ENCODE measurements around the gene ELFN1.

ELFN1 gene

DNA sequence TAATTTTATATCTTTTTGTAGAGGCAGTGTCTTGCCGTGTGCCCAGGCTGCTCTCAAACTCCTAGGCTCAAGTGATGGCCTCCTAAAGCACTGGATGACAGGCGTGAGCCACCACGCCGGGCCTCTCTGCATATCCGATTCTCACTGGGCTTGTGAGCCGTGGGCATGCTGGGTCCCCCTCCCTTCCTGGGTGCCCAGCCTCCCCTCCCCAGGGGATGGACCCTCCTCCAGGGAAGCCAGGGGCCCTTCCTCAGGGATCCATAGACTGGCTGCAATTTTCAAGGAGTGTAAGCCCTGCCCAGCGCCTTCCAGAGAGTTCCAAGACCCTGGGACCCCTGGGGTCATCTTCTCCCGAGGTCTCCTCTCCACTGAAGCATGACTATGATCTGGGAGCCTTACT is 23.7 kb upstream of the ELFN1 start:
- no peak for DNase-seq (ENCODE audit: low read depth)
- no peak overlapping the region for H3K4me3 ChIP-seq (ENCODE audit: low read depth, low read length)
- TF ChIP-seq, protein P1, sequence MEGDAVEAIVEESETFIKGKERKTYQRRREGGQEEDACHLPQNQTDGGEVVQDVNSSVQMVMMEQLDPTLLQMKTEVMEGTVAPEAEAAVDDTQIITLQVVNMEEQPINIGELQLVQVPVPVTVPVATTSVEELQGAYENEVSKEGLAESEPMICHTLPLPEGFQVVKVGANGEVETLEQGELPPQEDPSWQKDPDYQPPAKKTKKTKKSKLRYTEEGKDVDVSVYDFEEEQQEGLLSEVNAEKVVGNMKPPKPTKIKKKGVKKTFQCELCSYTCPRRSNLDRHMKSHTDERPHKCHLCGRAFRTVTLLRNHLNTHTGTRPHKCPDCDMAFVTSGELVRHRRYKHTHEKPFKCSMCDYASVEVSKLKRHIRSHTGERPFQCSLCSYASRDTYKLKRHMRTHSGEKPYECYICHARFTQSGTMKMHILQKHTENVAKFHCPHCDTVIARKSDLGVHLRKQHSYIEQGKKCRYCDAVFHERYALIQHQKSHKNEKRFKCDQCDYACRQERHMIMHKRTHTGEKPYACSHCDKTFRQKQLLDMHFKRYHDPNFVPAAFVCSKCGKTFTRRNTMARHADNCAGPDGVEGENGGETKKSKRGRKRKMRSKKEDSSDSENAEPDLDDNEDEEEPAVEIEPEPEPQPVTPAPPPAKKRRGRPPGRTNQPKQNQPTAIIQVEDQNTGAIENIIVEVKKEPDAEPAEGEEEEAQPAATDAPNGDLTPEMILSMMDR (IDR thresholded peaks at IDR 0.05; ENCODE audit: insufficient read depth, low read depth, low read length, missing control alignments) = no peak

DNA sequence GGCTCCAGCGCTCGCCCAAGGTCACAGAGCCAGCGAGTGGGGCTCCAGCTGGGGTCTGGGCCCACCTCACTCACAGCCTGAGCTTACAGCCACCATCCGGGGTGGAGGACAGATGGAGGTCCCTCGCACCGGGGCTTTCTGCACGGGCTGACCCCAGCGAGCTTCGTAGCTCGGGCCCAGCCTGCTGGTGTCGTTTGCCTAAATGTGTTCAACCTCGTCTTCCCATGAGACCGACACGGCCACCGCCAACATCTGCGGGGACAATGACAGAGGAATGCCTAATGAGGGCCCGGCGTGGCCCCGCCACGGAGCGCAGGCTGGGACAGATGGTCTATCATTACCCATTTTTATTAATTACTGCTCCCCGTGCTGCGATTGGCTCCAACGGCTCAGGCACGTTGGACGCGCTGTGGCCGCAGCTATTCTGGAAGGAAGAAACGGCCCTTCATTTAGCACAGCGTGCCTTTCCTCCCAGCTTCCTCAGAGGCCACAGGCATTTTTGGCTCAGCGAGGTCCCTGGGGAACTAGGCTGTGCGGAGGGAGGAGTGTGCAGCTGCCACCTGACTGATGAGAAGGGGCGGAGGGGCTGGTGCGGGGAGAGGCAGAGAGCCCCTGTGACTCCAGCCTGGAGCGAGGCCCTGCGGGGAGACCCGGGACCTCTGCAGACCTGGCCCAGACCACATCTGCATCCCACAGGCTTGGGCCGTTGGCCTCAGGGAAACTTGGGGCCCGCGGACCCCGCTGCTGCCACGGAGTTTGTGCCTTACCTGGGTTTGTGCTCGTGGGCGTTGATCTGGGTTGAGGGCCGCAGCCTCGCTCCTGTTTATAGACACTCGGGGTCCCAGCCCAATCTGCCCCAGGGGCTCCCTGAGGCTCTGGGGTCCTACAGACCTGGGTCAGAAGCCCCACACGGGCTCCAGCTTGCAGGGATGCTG is 22.9 kb upstream of the ELFN1 start:
- no peak for DNase-seq (ENCODE audit: low read depth)
- TF ChIP-seq, protein P1 (IDR thresholded peaks at IDR 0.05; ENCODE audit: insufficient read depth, low read depth, low read length, missing control alignments) = no peak
- H3K4me3 ChIP-seq (ENCODE audit: low read depth, low read length) = no peak overlapping the region

DNA sequence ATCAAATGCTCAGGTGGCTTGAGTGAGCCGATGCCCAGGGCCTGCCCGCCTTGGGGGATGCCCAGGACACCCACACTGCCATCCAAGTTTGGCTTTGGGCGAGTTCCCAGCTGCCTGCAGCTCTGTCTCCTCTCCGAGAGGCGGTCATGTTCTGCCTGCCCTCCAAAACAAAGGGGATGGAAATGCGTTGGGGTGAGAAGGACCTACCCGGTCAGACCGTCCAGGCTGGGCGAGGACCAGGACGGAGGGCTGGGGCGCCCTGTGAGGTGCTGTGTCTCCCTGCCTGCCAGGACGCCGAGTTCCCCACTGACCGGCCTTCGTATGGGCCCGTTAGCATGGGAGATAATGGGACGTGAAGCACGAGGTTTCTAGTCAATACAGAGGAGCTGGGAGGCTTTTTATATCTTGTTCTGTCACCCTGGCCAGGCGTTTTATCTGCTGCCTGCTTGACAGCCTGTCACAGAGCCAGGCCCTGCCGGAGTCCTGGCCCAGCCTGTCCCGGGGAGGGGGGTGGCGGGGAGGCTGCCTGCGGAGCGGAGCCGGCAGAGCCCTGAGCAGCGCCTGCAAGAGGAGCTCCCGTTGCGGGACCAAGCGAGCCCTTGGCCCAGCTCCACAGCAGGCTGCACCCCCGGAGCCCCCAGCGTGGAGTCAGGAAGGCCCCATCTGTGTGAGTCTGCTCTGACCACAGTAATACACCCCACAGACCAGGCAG is 22.0 kb upstream of the ELFN1 start:
- no peak for DNase-seq (ENCODE audit: low read depth)
- no peak overlapping the region for H3K4me3 ChIP-seq (ENCODE audit: low read depth, low read length)
- TF ChIP-seq, protein P1 (IDR thresholded peaks at IDR 0.05; ENCODE audit: insufficient read depth, low read depth, low read length, missing control alignments) = no peak

DNA sequence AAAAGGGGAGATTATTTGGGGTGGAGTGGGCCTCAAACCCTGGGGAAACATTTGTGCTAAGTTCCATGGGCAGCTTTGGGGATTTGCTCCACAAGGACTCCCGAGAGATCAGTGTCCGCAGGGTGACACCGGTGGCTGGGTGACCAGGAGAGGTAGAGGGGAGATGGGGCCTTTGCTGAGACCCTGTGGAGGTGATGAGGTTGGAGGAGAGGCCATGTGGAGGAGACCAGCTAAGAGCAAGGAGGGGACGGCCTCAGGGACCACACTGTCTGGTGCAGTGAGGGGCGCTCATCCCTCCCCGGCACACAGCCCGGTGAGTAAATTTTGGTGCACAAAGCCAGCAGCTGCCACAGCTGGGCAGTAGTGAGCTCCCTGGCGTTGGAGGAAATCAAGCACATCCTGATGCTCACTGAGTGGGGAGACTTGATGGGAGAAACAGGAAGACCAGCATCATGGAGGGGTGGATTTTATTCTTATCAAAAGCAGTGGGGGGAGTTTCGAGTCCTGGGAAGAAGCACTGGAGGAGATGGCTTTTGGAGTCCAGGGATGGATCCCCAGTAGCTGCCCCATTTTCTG is 20.2 kb upstream of the ELFN1 start:
- TF ChIP-seq, protein P1 (IDR thresholded peaks at IDR 0.05; ENCODE audit: insufficient read depth, low read depth, low read length, missing control alignments) = no peak
- no peak for DNase-seq (ENCODE audit: low read depth)
- H3K4me3 ChIP-seq (ENCODE audit: low read depth, low read length) = no peak overlapping the region

DNA sequence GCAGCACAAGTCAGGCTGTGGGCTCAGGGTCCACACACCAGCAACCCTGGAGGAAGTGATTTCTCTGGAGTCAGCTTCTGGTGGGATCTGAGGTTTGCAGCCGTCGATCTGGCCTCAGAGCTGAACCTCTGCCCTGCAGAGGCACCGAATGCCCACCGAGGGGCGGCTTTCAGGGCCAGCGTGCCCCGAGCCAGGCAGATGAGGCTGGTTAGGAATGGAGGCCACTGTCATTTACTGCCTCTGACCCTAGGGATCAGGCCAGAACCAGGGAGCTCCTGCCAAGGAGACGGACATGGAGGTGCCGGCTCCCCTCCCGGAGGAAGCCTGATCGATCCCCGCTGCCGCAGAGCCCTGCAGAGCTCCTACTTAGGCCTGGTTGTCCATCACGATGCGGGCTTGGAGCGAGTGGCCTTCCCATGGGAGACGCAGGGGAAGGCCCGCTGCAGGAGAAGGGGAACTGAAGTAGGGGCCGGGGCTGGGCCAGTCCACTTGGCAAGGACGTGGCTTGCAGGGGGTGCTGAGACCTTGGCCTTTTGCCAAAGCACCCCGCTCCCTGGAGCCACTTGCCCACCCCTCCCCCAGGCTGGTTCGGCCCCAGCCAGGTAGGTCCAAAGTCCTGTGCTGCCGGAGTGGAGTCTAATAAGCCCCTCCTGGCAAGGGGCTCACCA is 19.6 kb upstream of the ELFN1 start:
- DNase-seq (ENCODE audit: low read depth) = no peak
- TF ChIP-seq, protein P1 (IDR thresholded peaks at IDR 0.05; ENCODE audit: insufficient read depth, low read depth, low read length, missing control alignments) = no peak
- H3K4me3 ChIP-seq (ENCODE audit: low read depth, low read length) = no peak overlapping the region

DNA sequence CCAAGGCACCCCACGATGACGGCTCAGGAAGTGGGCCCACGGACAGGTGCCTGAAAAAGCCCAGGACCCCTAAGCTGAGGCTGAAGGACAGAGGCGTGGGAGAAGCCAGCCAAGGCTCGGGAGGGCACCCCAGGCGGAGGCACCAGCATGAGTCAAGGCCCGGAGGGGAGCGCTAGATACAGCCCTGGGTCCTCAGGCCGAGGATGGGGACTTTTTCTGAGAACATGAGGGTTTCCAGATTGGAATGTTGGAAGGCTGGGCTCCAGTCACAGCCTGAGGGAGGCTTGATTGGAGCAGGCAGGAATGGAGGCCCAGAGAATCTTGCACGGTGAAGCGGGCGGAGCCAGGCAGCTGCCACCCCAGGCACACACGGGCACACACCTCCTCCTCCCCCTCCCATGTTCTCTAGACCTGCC is 19.0 kb upstream of the ELFN1 start:
- TF ChIP-seq, protein P1 (IDR thresholded peaks at IDR 0.05; ENCODE audit: insufficient read depth, low read depth, low read length, missing control alignments) = no peak
- H3K4me3 ChIP-seq (ENCODE audit: low read depth, low read length) = no peak overlapping the region
- DNase-seq (ENCODE audit: low read depth) = no peak

Data from GM12865 (cell line).